A673 (cell line): ENCODE results near the gene SLC24A4.

Source experiments
- CTCF ChIP-seq: fragments of 300-800, 200-600 bp; sonication (generic); conservative IDR thresholded peaks from 2 replicates; pipeline ENCODE4 v1.5.1; 2017; ENCODE audit warnings: low read depth, mild to moderate bottlenecking, antibody characterized with exemption, low read length, moderate library complexity, mixed read lengths
- EZH2 ChIP-seq: fragments of 200-600 bp; sonication (generic); IDR thresholded peaks from 2 replicates; pipeline ENCODE4 v1.6.1; 2017; ENCODE audit warnings: borderline replicate concordance, low read depth, mild to moderate bottlenecking, mixed read lengths, antibody characterized with exemption, low read length; ENCODE audit not compliant: poor library complexity, severe bottlenecking

- TF ChIP-seq CTCF (no peak), EZH2 (no peak)
Measured at GRCh38 chr14:92415969-92416368, 93.0 kb downstream of the SLC24A4 start.
